DND-41 (cell line): ENCODE data around the gene CLEC10A.

Experiments
- EZH2 ChIP-seq: IDR thresholded peaks from 3 replicates; pipeline ENCODE4 v1.6.1; 2012; ENCODE audit warnings: borderline replicate concordance, low read depth, mild to moderate bottlenecking, moderate library complexity, low read length, inconsistent platforms; ENCODE audit not compliant: severe bottlenecking
- TF ChIP-seq, protein P1 (sequence below): IDR thresholded peaks from 2 replicates; pipeline ENCODE4 v1.5.1; 2012; ENCODE audit warnings: borderline replicate concordance, low read length, moderate library complexity, mild to moderate bottlenecking; ENCODE audit not compliant: poor library complexity, severe bottlenecking; ENCODE audit errors: extremely low read depth

DNA sequence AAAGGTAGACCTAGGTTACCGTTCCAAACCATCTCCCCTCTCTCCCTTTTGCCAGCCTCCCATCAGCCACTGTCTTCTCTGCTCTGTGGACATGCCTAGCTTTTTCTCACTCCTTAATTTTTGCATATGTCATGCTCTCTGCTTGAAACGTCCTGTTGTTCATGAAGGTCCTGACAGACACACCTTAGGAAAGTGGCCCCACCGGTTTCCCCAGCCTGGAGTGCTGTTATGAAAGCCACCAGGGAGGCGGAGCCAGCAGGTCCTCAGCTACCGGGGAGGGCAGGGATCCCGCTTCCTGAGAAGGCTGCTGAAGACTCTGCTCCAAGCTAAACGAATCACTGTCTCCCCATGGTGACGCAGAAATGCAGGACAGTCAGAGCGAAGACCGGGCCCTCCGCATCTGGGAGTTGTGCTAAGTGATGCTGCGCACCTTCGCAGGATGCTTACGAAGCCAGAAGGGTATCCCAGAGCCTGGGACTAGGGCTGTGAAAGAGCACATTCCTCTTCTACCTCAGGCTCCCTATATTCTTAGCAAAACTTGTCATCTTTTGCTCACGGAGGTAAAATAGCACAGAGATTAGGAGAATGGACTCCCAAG lies 33.8 kb downstream of the CLEC10A start:
- TF ChIP-seq, protein P1, sequence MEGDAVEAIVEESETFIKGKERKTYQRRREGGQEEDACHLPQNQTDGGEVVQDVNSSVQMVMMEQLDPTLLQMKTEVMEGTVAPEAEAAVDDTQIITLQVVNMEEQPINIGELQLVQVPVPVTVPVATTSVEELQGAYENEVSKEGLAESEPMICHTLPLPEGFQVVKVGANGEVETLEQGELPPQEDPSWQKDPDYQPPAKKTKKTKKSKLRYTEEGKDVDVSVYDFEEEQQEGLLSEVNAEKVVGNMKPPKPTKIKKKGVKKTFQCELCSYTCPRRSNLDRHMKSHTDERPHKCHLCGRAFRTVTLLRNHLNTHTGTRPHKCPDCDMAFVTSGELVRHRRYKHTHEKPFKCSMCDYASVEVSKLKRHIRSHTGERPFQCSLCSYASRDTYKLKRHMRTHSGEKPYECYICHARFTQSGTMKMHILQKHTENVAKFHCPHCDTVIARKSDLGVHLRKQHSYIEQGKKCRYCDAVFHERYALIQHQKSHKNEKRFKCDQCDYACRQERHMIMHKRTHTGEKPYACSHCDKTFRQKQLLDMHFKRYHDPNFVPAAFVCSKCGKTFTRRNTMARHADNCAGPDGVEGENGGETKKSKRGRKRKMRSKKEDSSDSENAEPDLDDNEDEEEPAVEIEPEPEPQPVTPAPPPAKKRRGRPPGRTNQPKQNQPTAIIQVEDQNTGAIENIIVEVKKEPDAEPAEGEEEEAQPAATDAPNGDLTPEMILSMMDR = no peak
- TF ChIP-seq EZH2 = no peak
